ENCODE measurements around the gene CCDC184. TPM values are rescaled to one million over a fixed set of nuclear protein-coding genes. Genes with fewer than 3 reads are reported as not detected.
"Not testable (repeated sequence)": the region's sequence is repeated elsewhere in the genome, so short reads cannot be mapped to it uniquely, and the experiment has no call there.

Gene CCDC184
- polyA plus RNA-seq, 3 donors = 0.22 to 1.1 (median 0.25) TPM

- 0 to 1% (median 0%) methylated on average over 39 of the region's 39 CpGs for WGBS, 3 donors
- peak overlapping the region; percentile 93 for H3K27ac ChIP-seq (ENCODE audit: low read depth, low read length)
Observed at GRCh38 chr12:48197971-48198671, 14.7 kb downstream of the CCDC184 start.

GRCh38 chr12:48198672-48198971, 15.2 kb downstream of the CCDC184 start:
- H3K27ac ChIP-seq (ENCODE audit: low read depth, low read length) = peak overlapping the region; percentile 93
- 7 to 13% (median 10%) methylated on average over 26 of the region's 26 CpGs for WGBS, 3 donors

- peak overlapping the region; percentile 93 for H3K27ac ChIP-seq (ENCODE audit: low read depth, low read length)
- 59 to 67% (median 61%) methylated on average over 10 of the region's 10 CpGs for WGBS, 3 donors
Observed at GRCh38 chr12:48198985-48199384, 15.5 kb downstream of the CCDC184 start.

- H3K27ac ChIP-seq (ENCODE audit: low read depth, low read length) = no peak overlapping the region
- 36 to 48% (median 38%) methylated on average over 3 of the region's 3 CpGs for WGBS, 3 donors
Observed at GRCh38 chr12:48199774-48200221, 16.4 kb downstream of the CCDC184 start.

- H3K27ac ChIP-seq (ENCODE audit: low read depth, low read length) = no peak overlapping the region
- WGBS, 3 donors = 74 to 95% (median 74%) methylated on average over 3 of the region's 3 CpGs
Observed at GRCh38 chr12:48201091-48201490, 17.6 kb downstream of the CCDC184 start.

- WGBS, 3 donors = 83 to 98% (median 88%) methylated on average over 3 of the region's 3 CpGs
Observed at GRCh38 chr12:48201516-48201915, 18.1 kb downstream of the CCDC184 start.

GRCh38 chr12:48202766-48203165, 19.3 kb downstream of the CCDC184 start:
- 91 to 93% (median 92%) methylated on average over 8 of the region's 8 CpGs for WGBS, 3 donors
- no peak overlapping the region for H3K27ac ChIP-seq (ENCODE audit: low read depth, low read length)

More at GRCh38 chr12:48201516-48201915, 18.1 kb downstream of the CCDC184 start:
- H3K27ac ChIP-seq (ENCODE audit: low read depth, low read length) = no peak overlapping the region

- 82 to 90% (median 88%) methylated on average over 4 of the region's 4 CpGs for WGBS, 3 donors
- H3K27ac ChIP-seq (ENCODE audit: low read depth, low read length) = no peak within 1 kb of the TSS
Observed at GRCh38 chr12:48203192-48203591, 19.7 kb downstream of the CCDC184 start, which contains the start of gene OR10AD1. Gene OR10AD1, minus strand, starts transcription at chr12:48203292. Its CDS starts 0 bp downstream, at chr12:48203292.

GRCh38 chr12:48209495-48209894, 26.1 kb downstream of the CCDC184 start:
- H3K27ac ChIP-seq (ENCODE audit: low read depth, low read length) = not testable (repeated sequence)
- 92 to 95% (median 94%) methylated on average over 1 of the region's 2 CpGs for WGBS, 3 donors

- no peak overlapping the region for H3K27ac ChIP-seq (ENCODE audit: low read depth, low read length)
Observed at GRCh38 chr12:48216785-48217184, 33.3 kb downstream of the CCDC184 start.

GRCh38 chr12:48219631-48220030, 36.2 kb downstream of the CCDC184 start:
- WGBS, 3 donors = 69 to 98% (median 96%) methylated on average over 1 of the region's 1 CpG
- H3K27ac ChIP-seq (ENCODE audit: low read depth, low read length) = no peak overlapping the region

GRCh38 chr12:48220701-48221100, 37.3 kb downstream of the CCDC184 start:
- 94 to 98% (median 97%) methylated on average over 1 of the region's 1 CpG for WGBS, 3 donors
- H3K27ac ChIP-seq (ENCODE audit: low read depth, low read length) = no peak overlapping the region

GRCh38 chr12:48221645-48222044, 38.2 kb downstream of the CCDC184 start:
- no peak overlapping the region for H3K27ac ChIP-seq (ENCODE audit: low read depth, low read length)
- 21 to 34% (median 32%) methylated on average over 2 of the region's 2 CpGs for WGBS, 3 donors

GRCh38 chr12:48224533-48224932, 41.1 kb downstream of the CCDC184 start:
- H3K27ac ChIP-seq (ENCODE audit: low read depth, low read length) = not testable (repeated sequence)
- WGBS, 3 donors = 74 to 86% (median 82%) methylated on average over 3 of the region's 3 CpGs

- not testable (repeated sequence) for H3K27ac ChIP-seq (ENCODE audit: low read depth, low read length)
- 93 to 100% (median 95%) methylated on average over 2 of the region's 2 CpGs for WGBS, 3 donors
Observed at GRCh38 chr12:48231169-48231958, 47.9 kb downstream of the CCDC184 start.

Other genes starting within 250 kb of the CCDC184 start
- 10 to 100 TPM; 21.9 to 52.5 (median 37.9) TPM for gene TMEM106C, start 220.0 kb upstream of the CCDC184 start, polyA plus RNA-seq
- 1 to 10 TPM in 1 of 3 donors, under 1 TPM in 1, not detected in 1; 0.07 to 1.1 TPM for gene COL2A1, start 179.2 kb upstream of the CCDC184 start, polyA plus RNA-seq
- 1 to 10 TPM; 2.5 to 4.4 (median 3.9) TPM for gene SENP1, start 77.6 kb upstream of the CCDC184 start, polyA plus RNA-seq
- 10 to 100 TPM in 2 of 3 donors, 1 to 10 TPM in 1; 9.2 to 28.9 (median 19.1) TPM for gene PFKM, start 64.3 kb upstream of the CCDC184 start, polyA plus RNA-seq
- gene ASB8, start 26.1 kb upstream of the CCDC184 start, polyA plus RNA-seq = 10 to 100 TPM; 15.5 to 18.2 (median 18.0) TPM
- gene OR10AD1, start 19.6 kb downstream of the CCDC184 start, polyA plus RNA-seq = not detected
- gene ZNF641, start 167.3 kb downstream of the CCDC184 start, polyA plus RNA-seq = 1 to 10 TPM; 6.8 to 9.9 (median 8.1) TPM